ENCODE measurements around the gene SPSB4. TPM values are rescaled to one million over a fixed set of nuclear protein-coding genes. Genes with fewer than 3 reads are reported as not detected.
A peak's percentile ranks its signal among the peaks of the same experiment; 100 is the strongest.

Gene SPSB4
- total RNA-seq, 2 donors from 2014 or later, result 7.5 to 8.2 TPM

DNA sequence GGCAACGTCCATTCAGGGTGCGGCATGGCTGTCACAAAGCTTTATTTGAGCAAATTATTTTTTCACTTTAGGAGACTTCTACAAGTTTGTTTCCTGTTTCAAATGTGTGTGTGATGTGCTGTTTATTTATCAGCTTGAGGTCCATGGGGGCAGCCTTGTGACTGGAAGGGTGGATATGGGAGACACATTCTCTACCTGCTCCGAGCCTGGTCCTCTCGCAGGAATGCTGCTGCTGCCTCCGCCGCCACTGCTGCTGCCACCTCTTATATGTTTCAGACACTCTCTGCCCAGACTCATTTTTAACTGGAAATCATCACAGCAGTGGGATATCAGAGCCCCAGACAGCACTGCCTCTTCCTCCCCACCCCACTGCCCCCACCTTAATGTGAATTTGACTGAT is 97.0 kb downstream of the SPSB4 start:
- no peak overlapping the region for H3K27ac Mint-ChIP-seq
- no peaks in the 10 kb centered on the region for H3K27me3 Mint-ChIP-seq (ENCODE audit: insufficient read depth)
- Histone ChIP-seq H3K27me3 (ENCODE audit: control insufficient read depth, insufficient read depth, low read length, poor library complexity, severe bottlenecking) (no peaks in the 10 kb centered on the region), H3K27ac (ENCODE audit: low read depth, low read length) (no peak overlapping the region), H3K9me3 (ENCODE audit: control insufficient read depth, low read length) (peaks cover 11% of the 10 kb centered on the region), H3K36me3 (ENCODE audit: control insufficient read depth, insufficient read depth, low read length) (no peaks in the 10 kb centered on the region), H3K4me3 (ENCODE audit: low read length) (no peak overlapping the region), H3K4me1 (ENCODE audit: control insufficient read depth, insufficient read depth, low read length) (no peaks in the 10 kb centered on the region), H3K9ac (ENCODE audit: extremely low read depth, low read length, poor library complexity, severe bottlenecking) (no peak overlapping the region)
- H3K36me3 Mint-ChIP-seq (ENCODE audit: low read depth), result no peaks in the 10 kb centered on the region
- WGBS, 2 experiments (ENCODE audit: insufficient coverage in 1 of 2, insufficient read length in 1 of 2), result 92 to 93% methylated on average over 5 to 6 of the region's 6 CpGs
- peaks cover 11% of the 10 kb centered on the region for H3K4me1 Mint-ChIP-seq
- DNase-seq, result no peak
- H3K9me3 Mint-ChIP-seq, result peaks cover 10% of the 10 kb centered on the region
- TF ChIP-seq, protein P1, sequence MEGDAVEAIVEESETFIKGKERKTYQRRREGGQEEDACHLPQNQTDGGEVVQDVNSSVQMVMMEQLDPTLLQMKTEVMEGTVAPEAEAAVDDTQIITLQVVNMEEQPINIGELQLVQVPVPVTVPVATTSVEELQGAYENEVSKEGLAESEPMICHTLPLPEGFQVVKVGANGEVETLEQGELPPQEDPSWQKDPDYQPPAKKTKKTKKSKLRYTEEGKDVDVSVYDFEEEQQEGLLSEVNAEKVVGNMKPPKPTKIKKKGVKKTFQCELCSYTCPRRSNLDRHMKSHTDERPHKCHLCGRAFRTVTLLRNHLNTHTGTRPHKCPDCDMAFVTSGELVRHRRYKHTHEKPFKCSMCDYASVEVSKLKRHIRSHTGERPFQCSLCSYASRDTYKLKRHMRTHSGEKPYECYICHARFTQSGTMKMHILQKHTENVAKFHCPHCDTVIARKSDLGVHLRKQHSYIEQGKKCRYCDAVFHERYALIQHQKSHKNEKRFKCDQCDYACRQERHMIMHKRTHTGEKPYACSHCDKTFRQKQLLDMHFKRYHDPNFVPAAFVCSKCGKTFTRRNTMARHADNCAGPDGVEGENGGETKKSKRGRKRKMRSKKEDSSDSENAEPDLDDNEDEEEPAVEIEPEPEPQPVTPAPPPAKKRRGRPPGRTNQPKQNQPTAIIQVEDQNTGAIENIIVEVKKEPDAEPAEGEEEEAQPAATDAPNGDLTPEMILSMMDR (conservative IDR thresholded peaks at IDR 0.05), result no peak
- no peak overlapping the region for H3K4me3 Mint-ChIP-seq

DNA sequence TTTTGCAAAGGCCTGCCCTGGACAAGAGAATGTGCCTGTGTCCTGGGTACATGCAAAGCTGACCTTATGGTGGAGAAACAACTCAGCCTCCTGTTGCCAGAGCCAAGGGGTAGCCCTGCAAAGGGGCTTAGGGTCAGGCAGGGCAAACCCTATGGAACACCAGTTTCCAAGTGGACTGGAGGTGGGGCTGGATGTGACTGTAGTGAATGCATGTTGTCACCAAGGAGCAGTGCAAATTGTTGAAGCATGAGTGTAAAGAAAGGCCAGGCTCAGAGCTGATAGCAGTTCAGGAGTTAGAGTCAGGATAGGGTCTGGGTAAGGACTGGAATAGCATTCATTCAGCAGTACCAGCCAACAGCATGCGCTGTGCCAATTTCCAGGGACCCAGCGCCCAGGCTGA is 97.6 kb downstream of the SPSB4 start:
- Histone ChIP-seq H3K27ac (ENCODE audit: low read depth, low read length) (no peak overlapping the region), H3K9me3 (ENCODE audit: control insufficient read depth, low read length) (peaks cover 7% of the 10 kb centered on the region), H3K4me3 (ENCODE audit: low read length) (no peak overlapping the region), H3K27me3 (ENCODE audit: control insufficient read depth, insufficient read depth, low read length, poor library complexity, severe bottlenecking) (no peaks in the 10 kb centered on the region), H3K36me3 (ENCODE audit: control insufficient read depth, insufficient read depth, low read length) (no peaks in the 10 kb centered on the region), H3K9ac (ENCODE audit: extremely low read depth, low read length, poor library complexity, severe bottlenecking) (no peak overlapping the region), H3K4me1 (ENCODE audit: control insufficient read depth, insufficient read depth, low read length) (no peaks in the 10 kb centered on the region)
- H3K27me3 Mint-ChIP-seq (ENCODE audit: insufficient read depth), result no peaks in the 10 kb centered on the region
- no peak overlapping the region for H3K27ac Mint-ChIP-seq
- no peak for DNase-seq
- TF ChIP-seq, protein P1 (conservative IDR thresholded peaks at IDR 0.05), result no peak
- H3K4me3 Mint-ChIP-seq, result no peak overlapping the region
- H3K36me3 Mint-ChIP-seq (ENCODE audit: low read depth), result no peaks in the 10 kb centered on the region
- 90 to 100% methylated on average over 2 of the region's 2 CpGs for WGBS, 2 experiments (ENCODE audit: insufficient coverage in 1 of 2, insufficient read length in 1 of 2)
- peaks cover 5% of the 10 kb centered on the region for H3K9me3 Mint-ChIP-seq
- peaks cover 11% of the 10 kb centered on the region for H3K4me1 Mint-ChIP-seq

DNA sequence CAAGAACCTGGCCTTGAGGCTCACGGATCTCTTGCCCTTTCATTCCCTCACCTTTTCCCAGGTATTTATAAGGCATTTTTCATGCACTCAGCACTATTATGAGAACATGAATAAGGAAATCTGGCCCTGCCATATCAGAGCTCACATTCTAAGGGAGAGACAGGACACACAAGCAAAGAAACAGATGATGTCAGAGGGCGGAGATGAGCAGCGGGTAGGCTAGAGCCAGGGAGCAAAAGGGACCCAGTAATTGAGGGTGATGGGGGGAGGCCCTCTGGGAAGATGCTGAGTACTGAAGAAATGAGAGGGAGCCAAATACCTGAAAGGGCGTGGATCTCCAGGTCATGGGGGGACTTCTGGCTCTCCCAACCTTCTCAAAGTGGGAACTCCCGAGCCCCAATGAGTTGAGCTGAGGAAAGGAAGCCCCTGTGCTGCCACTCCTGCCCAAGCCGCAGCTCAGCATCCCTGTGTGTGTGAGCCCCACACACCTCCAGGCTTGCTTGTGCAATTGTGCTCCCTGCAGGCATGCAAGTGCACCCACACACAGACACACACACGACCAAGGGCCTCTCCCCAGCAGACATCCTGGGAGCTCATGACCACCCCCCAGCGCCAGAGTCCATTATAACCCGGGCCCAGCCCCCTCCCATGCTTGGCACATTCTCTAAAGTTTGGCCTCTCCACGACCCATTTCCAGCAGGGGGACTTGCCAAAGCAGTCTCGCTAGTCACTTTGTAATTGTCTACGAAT is 99.1 kb downstream of the SPSB4 start:
- H3K9me3 Mint-ChIP-seq, result no peaks in the 10 kb centered on the region
- Histone ChIP-seq H3K27ac (ENCODE audit: low read depth, low read length) (no peak overlapping the region), H3K9ac (ENCODE audit: extremely low read depth, low read length, poor library complexity, severe bottlenecking) (no peak overlapping the region), H3K36me3 (ENCODE audit: control insufficient read depth, insufficient read depth, low read length) (no peaks in the 10 kb centered on the region), H3K4me3 (ENCODE audit: low read length) (no peak overlapping the region), H3K9me3 (ENCODE audit: control insufficient read depth, low read length) (no peaks in the 10 kb centered on the region), H3K4me1 (ENCODE audit: control insufficient read depth, insufficient read depth, low read length) (no peaks in the 10 kb centered on the region), H3K27me3 (ENCODE audit: control insufficient read depth, insufficient read depth, low read length, poor library complexity, severe bottlenecking) (no peaks in the 10 kb centered on the region)
- peaks cover 11% of the 10 kb centered on the region for H3K4me1 Mint-ChIP-seq
- no peaks in the 10 kb centered on the region for H3K27me3 Mint-ChIP-seq (ENCODE audit: insufficient read depth)
- no peak overlapping the region for H3K4me3 Mint-ChIP-seq
- TF ChIP-seq, protein P1 (conservative IDR thresholded peaks at IDR 0.05), result peak; percentile 36
- H3K27ac Mint-ChIP-seq, result no peak overlapping the region
- DNase-seq, result peak; percentile 68
- 85 to 88% methylated on average over 7 to 12 of the region's 12 CpGs for WGBS, 2 experiments (ENCODE audit: insufficient coverage in 1 of 2, insufficient read length in 1 of 2)
- no peaks in the 10 kb centered on the region for H3K36me3 Mint-ChIP-seq (ENCODE audit: low read depth)
